HEK293T (cell line): Measurements from ENCODE around the gene BCORL1.

ENCODE experiments used
- CTCF ChIA-PET: fragments of 350-600 bp; formaldehyde crosslinking; extraction: SDS; loops from one replicate; lab custom pipeline; 2021; ENCODE audit warnings: antibody characterized with exemption, inconsistent platforms; lab: Yijun Ruan, JAX
- POLR2A ChIA-PET: fragments of 350-600 bp; formaldehyde crosslinking; extraction: SDS; loops from one replicate; lab custom pipeline; 2020; ENCODE audit warnings: antibody characterized with exemption, inconsistent platforms; lab: Yijun Ruan, JAX
- DNase-seq: peaks from one replicate; pipeline ENCODE4 v3.0.0; 2012; ENCODE audit warnings: mixed read lengths; ENCODE audit errors: extremely low spot score
- ARNT ChIP-seq: fragments of 450-650 bp; IDR thresholded peaks from 2 replicates; pipeline ENCODE4 v1.6.1; 2017; ENCODE audit warnings: mild to moderate bottlenecking
- BHLHE40 ChIP-seq: fragments of 450-650 bp; IDR thresholded peaks from 2 replicates; pipeline ENCODE4 v1.6.1; 2016; ENCODE audit warnings: mild to moderate bottlenecking, moderate library complexity, borderline replicate concordance
- CTBP1 ChIP-seq: fragments of 450-650 bp; IDR thresholded peaks from 2 replicates; pipeline ENCODE4 v1.6.1; 2016; ENCODE audit warnings: borderline replicate concordance
- ELF4 ChIP-seq: fragments of 450-650 bp; IDR thresholded peaks from 2 replicates; pipeline ENCODE4 v1.6.1; 2017; ENCODE audit warnings: antibody characterized with exemption
- FOXA1 ChIP-seq: fragments of 450-650 bp; IDR thresholded peaks from 2 replicates; pipeline ENCODE4 v1.6.1; 2016; ENCODE audit warnings: mild to moderate bottlenecking
- FOXK2 ChIP-seq: fragments of 450-650 bp; IDR thresholded peaks from 2 replicates; pipeline ENCODE4 v1.6.1; 2016; ENCODE audit warnings: mild to moderate bottlenecking
- FOXM1 ChIP-seq: fragments of 450-650 bp; IDR thresholded peaks from 2 replicates; pipeline ENCODE4 v1.6.1; 2017; ENCODE audit warnings: mild to moderate bottlenecking, borderline replicate concordance
- HDGF ChIP-seq: fragments of 450-650 bp; IDR thresholded peaks from 2 replicates; pipeline ENCODE4 v1.6.1; 2017; ENCODE audit warnings: antibody characterized with exemption, borderline replicate concordance
- L3MBTL2 ChIP-seq: fragments of 450-650 bp; conservative IDR thresholded peaks from 2 replicates; pipeline ENCODE4 v1.6.1; 2016; ENCODE audit warnings: mild to moderate bottlenecking
- LEF1 ChIP-seq: fragments of 450-650 bp; IDR thresholded peaks from 2 replicates; pipeline ENCODE4 v1.6.1; 2017; ENCODE audit warnings: mild to moderate bottlenecking, borderline replicate concordance
- NFRKB ChIP-seq: fragments of 450-650 bp; IDR thresholded peaks from 2 replicates; pipeline ENCODE4 v1.6.1; 2016; ENCODE audit warnings: mild to moderate bottlenecking, moderate library complexity
- SP1 ChIP-seq: fragments of 450-650 bp; IDR thresholded peaks from 2 replicates; pipeline ENCODE4 v1.6.1; 2017
- SUZ12 ChIP-seq: fragments of 450-650 bp; IDR thresholded peaks from 2 replicates; pipeline ENCODE4 v1.6.1; 2016; ENCODE audit warnings: mild to moderate bottlenecking
- TARDBP ChIP-seq: fragments of 450-650 bp; IDR thresholded peaks from 2 replicates; pipeline ENCODE4 v1.6.1; 2016
- ZNF384 ChIP-seq: fragments of 450-650 bp; IDR thresholded peaks from 2 replicates; pipeline ENCODE4 v1.6.1; 2016
- TF ChIP-seq, protein P1 (sequence below): fragments of 450-650 bp; IDR thresholded peaks from 2 replicates; pipeline ENCODE4 v1.6.1; 2016

BCORL1 gene

DNA sequence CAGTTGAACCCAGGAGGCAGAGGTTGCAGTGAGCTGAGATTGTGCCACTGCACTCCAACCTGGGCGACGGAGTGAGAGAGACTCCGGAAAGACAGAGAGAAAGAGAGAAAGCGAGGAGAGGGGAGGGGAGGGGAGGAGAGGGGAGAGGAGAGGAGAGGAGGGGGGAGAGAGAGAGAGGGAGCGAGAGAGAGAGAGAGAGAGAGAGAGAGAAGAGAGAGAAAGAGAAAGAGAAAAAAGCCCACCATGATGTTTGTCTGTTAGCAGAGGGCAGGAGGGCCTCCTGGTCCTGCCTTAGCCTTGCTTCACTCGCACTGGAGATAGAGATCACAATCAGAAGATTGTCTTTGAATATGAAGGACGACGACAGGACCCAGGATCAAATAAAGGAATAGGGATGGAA lies 18.7 kb upstream of the BCORL1 start:
- ChIA-PET CTCF (no interaction called here), POLR2A (no interaction called here)
- TF ChIP-seq LEF1, result no peak
- DNase-seq, result no peak

DNA sequence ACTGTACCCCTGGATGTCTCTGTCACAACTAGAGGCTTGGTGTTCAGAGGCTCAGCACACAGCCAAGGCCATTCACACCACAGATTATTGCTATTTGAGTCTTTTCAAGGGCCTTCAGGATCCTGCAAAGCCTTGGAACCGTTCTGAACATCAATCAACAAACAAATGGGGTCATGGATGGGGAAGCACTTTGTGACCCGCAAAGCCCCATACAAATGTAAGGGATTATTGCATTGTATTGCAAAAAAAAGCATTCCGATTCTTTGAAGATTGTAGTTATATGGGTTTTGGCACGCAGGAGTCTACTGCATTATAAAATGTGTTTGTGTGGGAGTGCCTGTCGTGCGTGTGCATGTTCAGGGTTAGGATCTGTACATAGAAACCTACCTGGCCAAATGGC lies 17.3 kb upstream of the BCORL1 start:
- CTCF ChIA-PET, result no interaction called here
- TF ChIP-seq FOXA1, result no peak
- TF ChIP-seq FOXM1, result no peak
- TF ChIP-seq ZNF384, result no peak
- no peak for TF ChIP-seq ELF4
- TF ChIP-seq NFRKB, result no peak
- TF ChIP-seq CTBP1, result no peak
- no peak for TF ChIP-seq SUZ12
- no peak for TF ChIP-seq FOXK2
- TF ChIP-seq SP1, result no peak
- no peak for TF ChIP-seq BHLHE40
- no peak for TF ChIP-seq ARNT
- no peak for TF ChIP-seq LEF1
- TF ChIP-seq, protein P1, sequence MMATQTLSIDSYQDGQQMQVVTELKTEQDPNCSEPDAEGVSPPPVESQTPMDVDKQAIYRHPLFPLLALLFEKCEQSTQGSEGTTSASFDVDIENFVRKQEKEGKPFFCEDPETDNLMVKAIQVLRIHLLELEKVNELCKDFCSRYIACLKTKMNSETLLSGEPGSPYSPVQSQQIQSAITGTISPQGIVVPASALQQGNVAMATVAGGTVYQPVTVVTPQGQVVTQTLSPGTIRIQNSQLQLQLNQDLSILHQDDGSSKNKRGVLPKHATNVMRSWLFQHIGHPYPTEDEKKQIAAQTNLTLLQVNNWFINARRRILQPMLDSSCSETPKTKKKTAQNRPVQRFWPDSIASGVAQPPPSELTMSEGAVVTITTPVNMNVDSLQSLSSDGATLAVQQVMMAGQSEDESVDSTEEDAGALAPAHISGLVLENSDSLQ, result no peak
- no peak for TF ChIP-seq TARDBP
- TF ChIP-seq L3MBTL2, result no peak
- no peak for TF ChIP-seq HDGF
- POLR2A ChIA-PET, result no interaction called here
- DNase-seq, result no peak

GRCh38 chrX:129968968-129969367 lies 13.5 kb upstream of the BCORL1 start:
- CTCF ChIA-PET, result no interaction called here
- DNase-seq, result no peak
- TF ChIP-seq FOXK2 (no peak), TARDBP (no peak), ARNT (no peak), SUZ12 (no peak), NFRKB (no peak), ZNF384 (no peak), FOXM1 (no peak), SP1 (no peak), LEF1 (no peak), HDGF (no peak), L3MBTL2 (no peak), BHLHE40 (no peak)
- TF ChIP-seq, protein P1, result no peak
- POLR2A ChIA-PET, result no interaction called here

GRCh38 chrX:129976441-129976840 lies 6.0 kb upstream of the BCORL1 start:
- POLR2A ChIA-PET, result interaction anchor here (1.1 to 1.8 kb wide), 2 partner anchors 15 to 71 kb away, joined by 3 to 5 read pairs; partner anchors contain the start of gene UTP14A
- CTCF ChIA-PET, result no interaction called here
- DNase-seq, result no peak
- TF ChIP-seq FOXA1, result no peak
- TF ChIP-seq L3MBTL2, result no peak
- TF ChIP-seq TARDBP, result no peak
- TF ChIP-seq ELF4, result no peak
- no peak for TF ChIP-seq HDGF
- no peak for TF ChIP-seq ZNF384
- no peak for TF ChIP-seq SUZ12
- TF ChIP-seq ARNT, result no peak
- no peak for TF ChIP-seq BHLHE40
- no peak for TF ChIP-seq LEF1
- TF ChIP-seq NFRKB, result no peak
- TF ChIP-seq FOXM1, result no peak
- TF ChIP-seq FOXK2, result no peak
- TF ChIP-seq CTBP1, result no peak

DNA sequence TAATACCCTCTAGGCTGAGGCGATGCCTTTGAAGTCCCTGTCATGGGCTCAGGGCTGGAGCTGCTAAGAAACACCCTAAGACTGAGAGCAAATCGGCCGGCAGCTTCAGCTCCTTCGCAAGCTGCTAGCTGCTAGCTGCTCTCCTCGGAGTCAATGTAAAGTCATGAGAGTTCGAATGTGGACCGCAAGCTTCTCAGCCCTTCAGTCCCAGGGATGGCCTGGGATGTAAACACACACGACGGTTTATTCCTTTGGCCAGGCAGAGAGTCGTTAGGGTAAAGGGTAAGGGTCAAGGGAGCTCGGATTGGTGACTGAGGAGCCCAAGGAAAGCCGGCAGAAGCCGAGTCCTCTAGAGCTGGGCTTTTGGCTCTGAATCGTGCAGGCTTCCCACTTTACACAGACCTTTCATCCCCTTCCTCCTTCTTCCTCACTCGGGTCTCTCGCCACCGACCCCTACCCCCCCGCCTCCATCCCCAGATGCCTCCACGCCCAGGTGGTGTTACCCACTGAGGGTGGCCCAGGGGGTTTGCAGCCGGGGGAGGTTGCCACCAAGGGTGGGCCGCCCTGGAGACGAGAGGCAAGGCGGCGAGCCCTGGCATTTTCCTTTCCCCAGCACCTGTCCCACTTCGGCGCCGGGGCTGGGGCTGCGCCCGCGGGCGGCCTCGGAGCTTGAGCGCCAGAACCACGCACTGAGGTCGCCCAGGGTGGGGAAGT lies 3.1 kb upstream of the BCORL1 start:
- POLR2A ChIA-PET, result interaction anchor here (1.1 kb wide), 3 partner anchors 22 to 74 kb away, joined by 3 read pairs; partner anchors contain the start of gene UTP14A
- CTCF ChIA-PET, result no interaction called here
- no peak for TF ChIP-seq TARDBP
- DNase-seq, result no peak

DNA sequence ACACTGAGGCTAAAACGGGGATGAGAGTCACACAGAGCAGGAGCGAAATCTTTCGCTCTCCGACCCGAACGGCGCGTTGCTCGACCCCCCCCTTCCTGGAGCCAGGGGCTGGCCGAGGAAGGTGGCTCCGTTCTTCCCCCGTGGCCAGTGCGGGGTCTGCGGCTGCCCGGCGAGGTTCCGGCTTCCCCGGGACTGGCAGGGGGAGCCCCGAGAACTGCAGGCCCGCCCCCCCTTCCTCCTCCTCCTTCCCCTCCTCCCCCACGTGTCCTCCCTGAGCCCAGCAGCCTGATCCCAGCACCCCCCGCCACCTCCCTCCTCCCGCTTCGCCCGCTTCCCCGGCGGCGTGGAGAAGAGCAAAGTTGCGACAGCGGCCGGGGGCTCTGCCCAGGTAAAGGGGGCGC lies 2.4 kb upstream of the BCORL1 start:
- ChIA-PET POLR2A (interaction anchor here (1.1 kb wide), 2 partner anchors 23 to 49 kb away, joined by 3 read pairs; no protein-coding TSS in a partner anchor), CTCF (no interaction called here)
- DNase-seq, result no peak
- TF ChIP-seq, protein P1, result no peak
- no peak for TF ChIP-seq ARNT
- no peak for TF ChIP-seq HDGF
- TF ChIP-seq NFRKB, result no peak
- no peak for TF ChIP-seq L3MBTL2
- TF ChIP-seq ZNF384, result no peak
